ENCODE data around the gene IL22RA2.
"Not testable (repeated sequence)": the region's sequence is repeated elsewhere in the genome, so short reads cannot be mapped to it uniquely, and the experiment has no call there.

The IL22RA2 gene, protein sequence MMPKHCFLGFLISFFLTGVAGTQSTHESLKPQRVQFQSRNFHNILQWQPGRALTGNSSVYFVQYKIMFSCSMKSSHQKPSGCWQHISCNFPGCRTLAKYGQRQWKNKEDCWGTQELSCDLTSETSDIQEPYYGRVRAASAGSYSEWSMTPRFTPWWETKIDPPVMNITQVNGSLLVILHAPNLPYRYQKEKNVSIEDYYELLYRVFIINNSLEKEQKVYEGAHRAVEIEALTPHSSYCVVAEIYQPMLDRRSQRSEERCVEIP

GRCh38 chr6:137173501-137173900 is at the start of gene IL22RA2:
TSS of gene IL22RA2 (minus strand) at chr6:137173644. CDS start at chr6:137161749, 11,895 bp downstream.
- DNase-seq (ENCODE audit: low read depth in 2 of 3, low spot score in 2 of 3) = no peak

- no peak for DNase-seq (ENCODE audit: low read depth in 2 of 3, low spot score in 2 of 3)
Observed at GRCh38 chr6:137222381-137222780, 48.9 kb upstream of the IL22RA2 start.

DNA sequence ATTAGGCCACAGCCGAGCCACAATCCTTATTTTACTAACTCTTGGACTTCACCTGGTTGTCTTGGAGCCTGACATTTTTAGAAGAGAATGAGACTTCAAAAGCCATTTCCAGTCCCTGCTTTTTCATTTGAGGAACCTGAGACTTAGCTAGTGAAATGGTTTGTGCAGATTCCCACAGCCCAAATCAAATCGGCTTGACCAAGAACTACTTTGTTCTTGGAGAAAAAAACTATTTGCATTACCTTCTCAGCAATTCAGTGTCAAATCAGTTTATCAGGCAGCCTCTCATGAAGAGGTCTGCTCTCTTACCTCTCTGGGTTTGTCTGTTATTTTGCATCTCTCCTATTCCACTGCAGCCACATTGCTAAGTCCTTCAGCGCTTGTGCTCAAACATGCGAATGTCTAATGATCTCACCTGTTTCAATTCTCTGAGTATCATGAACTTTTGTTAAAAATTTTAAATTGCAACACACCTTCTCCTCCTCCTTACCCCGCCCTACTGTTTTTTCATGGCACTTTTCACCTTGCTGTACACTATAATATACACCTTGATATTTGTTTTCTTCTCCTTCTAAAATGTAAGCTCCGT is 46.3 kb upstream of the IL22RA2 start:
- DNase-seq (ENCODE audit: low read depth in 2 of 3, low spot score in 2 of 3) = no peak

- DNase-seq (ENCODE audit: low read depth in 2 of 3, low spot score in 2 of 3) = peak; percentile 84 to 94 (median 93)
Observed at GRCh38 chr6:137218917-137219663, 45.6 kb upstream of the IL22RA2 start, which contains the start of gene IFNGR1. TSS of gene IFNGR1 (minus strand) at chr6:137219385. CDS start at chr6:137219327, 58 bp downstream.

- DNase-seq (ENCODE audit: low read depth in 2 of 3, low spot score in 2 of 3) = peak in 1 of 3 experiments; percentile 18
Observed at GRCh38 chr6:137218473-137218916, 45.1 kb upstream of the IL22RA2 start.

GRCh38 chr6:137217801-137218472 is 44.5 kb upstream of the IL22RA2 start:
- no peak for DNase-seq (ENCODE audit: low read depth in 2 of 3, low spot score in 2 of 3)

- DNase-seq (ENCODE audit: low read depth in 2 of 3, low spot score in 2 of 3) = no peak
Observed at GRCh38 chr6:137216875-137217553, 43.6 kb upstream of the IL22RA2 start.

DNA sequence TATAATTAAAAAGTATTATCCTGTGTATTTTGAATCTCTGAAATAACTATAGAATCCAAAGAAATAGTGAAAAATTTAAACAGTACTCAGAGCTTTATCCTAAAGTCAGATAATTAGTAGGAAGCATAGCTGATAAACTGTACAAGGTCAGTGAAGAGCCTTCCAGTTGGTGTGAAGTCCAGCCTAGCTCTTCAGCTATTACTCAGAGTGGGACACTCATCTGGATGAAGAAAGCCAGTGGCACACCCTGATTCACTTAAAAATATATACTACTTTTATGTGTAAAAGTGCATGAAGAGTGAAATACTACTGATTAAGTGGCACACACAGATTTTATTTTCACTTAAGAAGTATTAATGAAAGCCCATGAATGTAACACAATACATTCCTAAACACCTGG is 42.7 kb upstream of the IL22RA2 start:
- DNase-seq (ENCODE audit: low read depth in 2 of 3, low spot score in 2 of 3) = no peak

DNA sequence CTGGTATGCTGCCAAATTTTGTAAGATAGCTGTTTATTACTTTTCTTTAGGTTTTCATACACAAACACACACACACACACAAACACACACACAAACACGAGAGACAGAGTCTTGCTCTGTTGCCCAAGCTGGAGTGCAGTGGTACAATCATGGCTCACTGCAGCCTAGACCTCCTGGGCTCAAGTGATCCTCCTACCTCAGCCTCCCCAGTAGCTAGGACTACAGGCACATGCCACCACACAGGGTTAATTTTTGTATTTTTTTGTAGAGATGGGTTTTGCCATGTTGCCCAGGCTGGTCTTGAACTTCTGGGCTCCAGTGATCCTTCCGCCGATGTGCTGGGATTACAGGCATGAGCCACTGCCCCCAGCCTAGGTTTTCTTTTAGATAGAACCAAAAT is 42.2 kb upstream of the IL22RA2 start:
- DNase-seq (ENCODE audit: low read depth in 2 of 3, low spot score in 2 of 3) = not testable (repeated sequence)

- DNase-seq (ENCODE audit: low read depth in 2 of 3, low spot score in 2 of 3) = no peak
Observed at GRCh38 chr6:137214931-137215330, 41.5 kb upstream of the IL22RA2 start.

GRCh38 chr6:137213813-137214212 is 40.4 kb upstream of the IL22RA2 start:
- no peak for DNase-seq (ENCODE audit: low read depth in 2 of 3, low spot score in 2 of 3)

DNA sequence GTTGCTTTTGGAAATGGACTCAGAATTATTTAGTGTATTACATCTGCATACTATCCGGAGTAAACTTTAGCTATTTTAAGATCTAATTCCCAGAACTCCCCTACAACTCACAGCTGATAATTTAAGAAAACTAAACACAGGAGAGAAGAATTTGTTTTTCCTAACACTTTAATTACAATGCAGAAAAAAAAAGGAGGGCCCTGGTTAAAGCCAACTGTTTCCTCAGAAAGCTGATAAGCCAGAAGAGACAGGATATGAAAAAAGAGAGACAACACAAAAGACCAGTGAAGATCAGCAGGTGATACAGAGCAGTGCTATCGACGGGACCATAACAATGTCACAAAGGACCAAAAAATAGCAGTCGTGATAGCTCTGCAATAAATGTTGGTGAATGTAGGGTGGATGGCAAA is 39.9 kb upstream of the IL22RA2 start:
- no peak for DNase-seq (ENCODE audit: low read depth in 2 of 3, low spot score in 2 of 3)

- DNase-seq (ENCODE audit: low read depth in 2 of 3, low spot score in 2 of 3) = no peak
Observed at GRCh38 chr6:137211910-137212309, 38.5 kb upstream of the IL22RA2 start.

DNA sequence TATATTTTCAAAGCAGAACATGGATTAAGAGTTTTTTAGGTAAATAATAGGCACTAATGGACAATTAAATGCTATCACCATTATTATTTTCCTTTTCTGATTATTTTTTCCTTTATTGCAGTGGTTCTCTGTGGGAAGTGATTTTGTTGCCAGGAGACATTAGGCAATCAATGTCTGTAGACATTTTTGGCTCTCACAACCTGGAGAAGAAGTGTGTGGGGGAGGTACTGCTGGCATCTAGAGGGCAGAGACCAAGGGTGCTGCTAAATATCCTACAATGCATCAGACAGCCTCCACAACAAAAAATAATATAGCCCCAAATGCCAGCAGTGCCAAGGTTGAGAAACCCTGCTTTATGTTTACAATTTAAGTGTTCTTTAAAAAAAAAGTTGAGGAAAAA is 37.5 kb upstream of the IL22RA2 start:
- no peak for DNase-seq (ENCODE audit: low read depth in 2 of 3, low spot score in 2 of 3)

- DNase-seq (ENCODE audit: low read depth in 2 of 3, low spot score in 2 of 3) = no peak
Observed at GRCh38 chr6:137208279-137208678, 34.8 kb upstream of the IL22RA2 start.

DNA sequence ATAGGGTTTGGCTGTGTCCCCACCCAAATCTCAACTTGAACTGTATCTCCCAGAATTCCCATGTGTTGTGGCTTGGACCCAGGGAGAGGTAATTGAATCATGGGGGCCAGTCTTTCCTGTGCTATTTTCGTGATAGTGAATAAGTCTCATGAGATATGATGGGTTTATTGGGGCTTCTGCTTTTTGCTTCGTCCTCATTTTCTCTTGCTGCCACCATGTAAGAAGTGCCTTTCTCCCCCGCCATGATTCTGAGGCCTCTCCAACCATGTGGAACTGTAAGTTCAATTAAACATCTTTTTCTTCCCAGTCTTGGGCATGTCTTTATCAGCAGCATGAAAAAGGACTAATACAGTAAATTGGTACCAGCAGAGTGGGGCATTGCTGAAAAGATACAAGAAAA is 34.0 kb upstream of the IL22RA2 start:
- DNase-seq (ENCODE audit: low read depth in 2 of 3, low spot score in 2 of 3) = not testable (repeated sequence)

GRCh38 chr6:137206577-137206976 is 33.1 kb upstream of the IL22RA2 start:
- no peak for DNase-seq (ENCODE audit: low read depth in 2 of 3, low spot score in 2 of 3)

GRCh38 chr6:137203256-137203655 is 29.8 kb upstream of the IL22RA2 start:
- DNase-seq (ENCODE audit: low read depth in 2 of 3, low spot score in 2 of 3) = no peak

GRCh38 chr6:137202078-137202477 is 28.6 kb upstream of the IL22RA2 start:
- no peak for DNase-seq (ENCODE audit: low read depth in 2 of 3, low spot score in 2 of 3)

- DNase-seq (ENCODE audit: low read depth in 2 of 3, low spot score in 2 of 3) = no peak
Observed at GRCh38 chr6:137201006-137201405, 27.6 kb upstream of the IL22RA2 start.

DNA sequence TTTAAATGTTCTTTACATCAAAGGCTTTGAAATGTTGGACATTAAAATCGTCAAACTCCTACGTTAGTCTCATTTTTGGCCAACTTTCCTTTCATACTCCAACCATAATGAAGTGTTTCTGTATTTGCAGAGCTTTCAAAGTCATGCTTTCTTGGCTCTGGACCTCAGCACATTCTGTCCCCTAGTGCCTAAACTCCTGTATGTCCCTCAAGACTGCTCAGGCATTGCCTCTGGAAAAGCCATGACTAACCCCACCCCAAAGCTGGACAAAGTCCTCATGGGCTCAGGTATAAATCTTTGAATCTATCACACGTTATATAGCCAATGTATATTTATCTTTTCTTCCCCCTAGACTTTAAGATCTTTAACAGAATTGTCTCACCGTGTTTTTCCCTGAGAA is 26.8 kb upstream of the IL22RA2 start:
- no peak for DNase-seq (ENCODE audit: low read depth in 2 of 3, low spot score in 2 of 3)
